Stimulated activated CD4-positive, alpha-beta T cell treated with anti-CD3 and anti-CD28 coated beads, TNF-alpha, amount 100 ng/mL, for 24 hours (primary cell): ENCODE results near the gene TNPO2.
"Not testable (repeated sequence)": the region's sequence is repeated elsewhere in the genome, so short reads cannot be mapped to it uniquely, and the experiment has no call there.

Experiments used
- DNase-seq, 3 experiments: peaks; one replicate each; pipeline ENCODE4 v3.0.0-alpha.2; 2020; ENCODE audit warnings: low read depth in 3 of 3

The TNPO2 gene

DNA sequence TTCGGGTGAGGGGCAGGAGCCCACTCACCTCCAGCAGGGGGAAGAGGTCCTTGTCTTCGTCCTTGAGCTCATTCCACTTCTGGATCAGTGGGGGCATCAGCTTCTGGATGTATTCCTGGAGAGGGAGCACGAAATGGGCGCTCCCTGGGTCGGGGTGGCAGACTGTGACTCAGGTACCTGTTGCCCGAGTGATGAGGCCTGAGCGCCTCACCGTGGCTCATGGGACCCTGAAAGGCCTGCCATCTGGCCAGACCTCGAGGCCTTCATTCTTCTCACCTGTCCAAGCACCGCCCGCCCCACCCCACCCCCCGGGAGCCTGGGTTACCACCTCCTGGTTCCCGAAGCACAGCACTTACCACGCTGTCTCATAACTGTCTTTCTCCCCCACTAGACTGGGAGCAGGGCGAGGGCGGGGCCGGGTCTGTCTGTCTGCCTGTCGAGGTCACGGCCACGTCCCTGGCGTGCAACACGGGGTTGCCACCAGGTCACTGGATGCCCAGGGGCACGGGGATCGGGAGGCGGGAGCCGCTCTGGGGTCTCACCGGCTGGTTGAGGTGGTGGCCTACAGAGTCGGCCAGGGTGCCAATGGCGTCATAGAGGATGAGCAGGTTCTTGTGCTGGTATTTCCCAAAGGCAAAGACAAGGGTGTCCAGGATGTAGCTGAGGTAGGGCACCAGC lies 17.9 kb downstream of the TNPO2 start:
- DNase-seq = no peak

DNA sequence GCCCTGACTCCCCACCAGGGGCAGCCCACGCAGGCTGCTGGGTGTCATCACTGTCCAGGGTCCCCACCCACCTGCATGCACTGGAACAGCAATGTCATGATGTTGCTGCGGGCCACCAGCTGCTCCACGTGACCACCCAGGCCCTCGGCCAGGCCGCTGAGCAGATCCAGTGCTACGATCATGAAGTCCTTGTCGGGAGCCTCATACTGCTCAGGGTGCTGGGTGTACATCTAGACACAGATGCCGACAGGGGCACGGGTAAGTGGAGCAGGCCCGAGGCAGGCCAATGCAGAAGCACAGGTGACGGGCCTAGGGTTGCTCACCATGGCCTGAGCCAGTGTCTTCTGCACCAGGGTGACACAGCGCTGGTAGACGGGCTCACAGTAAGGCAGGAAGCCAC lies 18.6 kb downstream of the TNPO2 start:
- DNase-seq = no peak

DNA sequence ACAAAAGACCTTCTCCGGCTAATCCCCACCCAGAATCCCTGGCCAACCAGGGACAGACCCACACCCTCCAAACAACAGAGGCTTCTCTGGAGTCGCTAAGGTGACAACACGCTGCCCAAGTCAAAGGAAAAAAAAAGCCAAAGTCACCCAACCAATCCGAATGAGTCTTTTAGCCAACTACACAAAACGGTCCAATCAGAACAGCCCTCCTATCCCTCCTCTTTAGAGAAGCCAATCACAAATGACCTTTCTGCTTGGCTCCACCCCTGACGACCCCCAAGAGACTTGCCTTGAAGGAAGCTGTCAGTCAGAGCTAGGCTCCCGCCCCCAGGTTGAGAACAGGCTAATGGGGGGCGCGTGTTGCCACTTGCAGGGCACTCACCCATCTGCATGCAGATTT lies 20.7 kb downstream of the TNPO2 start:
- DNase-seq = no peak

DNA sequence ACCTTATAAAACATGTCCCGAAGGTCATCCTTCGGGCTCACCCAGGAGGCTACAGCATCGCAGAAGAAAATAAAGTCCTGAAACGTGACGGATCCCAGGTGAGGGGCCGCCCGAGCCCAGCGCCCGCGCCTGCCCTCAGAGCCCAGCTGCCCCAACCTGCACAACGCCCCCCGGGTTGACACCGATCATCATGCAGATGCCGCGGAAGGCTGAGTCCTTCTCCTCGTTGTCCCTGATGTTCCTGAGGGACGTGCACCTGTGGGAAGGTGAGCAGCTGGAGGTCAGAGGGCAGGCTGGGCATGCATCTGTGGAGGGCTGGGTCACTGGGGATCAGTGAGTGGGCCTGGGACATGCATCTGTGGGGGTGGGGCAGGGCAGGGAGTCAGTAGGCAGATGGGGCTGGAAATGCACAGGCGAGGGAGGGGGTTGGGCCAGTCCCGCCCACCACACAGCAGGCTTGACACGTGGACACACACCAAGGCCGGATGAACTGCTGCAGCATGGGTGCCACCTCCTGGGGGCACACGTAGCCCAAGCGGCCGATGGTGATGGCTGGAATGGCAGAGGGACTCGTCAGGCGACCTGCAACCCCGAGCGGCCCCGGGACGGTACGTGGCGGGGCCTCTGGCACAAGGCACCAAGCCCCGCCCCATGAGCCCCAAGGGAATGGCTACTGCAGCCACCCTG lies 22.0 kb downstream of the TNPO2 start:
- no peak for DNase-seq

DNA sequence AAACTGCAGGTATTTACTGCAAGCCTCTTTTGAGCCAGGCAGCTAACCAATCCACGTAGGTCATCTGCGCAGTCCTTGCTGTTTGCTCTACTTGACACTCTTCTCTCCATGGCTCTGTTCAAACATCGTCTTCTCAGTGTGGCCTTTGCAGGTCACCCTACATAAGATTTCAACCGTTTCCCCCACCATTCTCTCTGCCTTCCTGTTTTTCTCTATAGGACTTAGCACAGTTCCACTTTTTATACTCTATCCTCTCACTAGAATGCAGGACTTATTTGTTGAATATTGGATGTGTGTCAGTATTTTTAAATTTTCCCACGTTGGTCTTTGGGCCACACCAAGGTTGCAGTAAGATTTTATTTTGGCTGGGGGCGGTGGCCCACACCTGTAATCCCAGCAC lies 25.6 kb downstream of the TNPO2 start:
- DNase-seq = no peak

DNA sequence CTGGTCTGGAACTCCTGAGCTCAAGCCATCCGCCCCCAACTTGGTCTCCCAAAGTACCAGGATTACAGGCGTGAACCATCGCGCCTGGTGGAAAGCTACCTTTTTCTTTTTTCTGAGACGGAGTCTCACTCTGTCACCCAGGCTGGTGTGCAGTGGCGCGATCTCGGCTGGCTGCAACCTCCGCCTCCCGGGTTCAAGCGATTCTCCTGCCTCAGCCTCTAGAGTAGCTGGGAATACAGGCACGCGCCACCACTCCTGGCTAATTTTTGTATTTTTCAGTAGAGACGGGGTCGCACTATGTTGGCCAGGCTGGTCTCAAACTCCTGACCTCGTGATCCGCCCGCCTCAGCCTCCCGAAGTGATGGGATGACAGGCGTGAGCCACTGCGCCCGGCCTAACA lies 26.3 kb downstream of the TNPO2 start:
- DNase-seq = not testable (repeated sequence)

- peak; percentile 95 to 97 (median 97) for DNase-seq
These were observed 27.1 kb downstream of the TNPO2 start, which contains the start of gene FBXW9 for GRCh38 chr19:12696366-12697335. TSS of gene FBXW9 (minus strand) at chr19:12696631. CDS start at chr19:12696581, 50 bp downstream.

- DNase-seq = no peak
These were observed 27.8 kb downstream of the TNPO2 start for GRCh38 chr19:12695997-12696365.

DNA sequence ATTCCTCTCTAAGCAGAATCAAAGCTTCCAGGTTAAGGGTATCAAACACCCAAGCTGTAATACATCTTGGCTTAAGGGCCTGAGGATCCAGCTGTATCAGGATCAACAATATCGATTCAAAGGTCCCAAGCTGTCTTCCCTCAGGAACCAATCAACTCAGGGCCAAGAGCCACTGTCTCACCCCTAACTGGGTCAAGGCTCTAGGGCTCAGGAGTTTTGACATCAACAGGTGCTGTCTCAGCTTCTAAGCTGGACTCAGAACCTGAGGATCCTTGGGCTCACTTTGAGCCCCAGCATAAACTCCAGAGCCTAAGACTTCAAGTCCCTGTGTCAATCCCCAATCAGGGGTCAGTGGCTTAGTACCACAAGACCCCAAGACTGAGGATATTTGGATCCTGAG lies 28.2 kb downstream of the TNPO2 start:
- no peak for DNase-seq

DNA sequence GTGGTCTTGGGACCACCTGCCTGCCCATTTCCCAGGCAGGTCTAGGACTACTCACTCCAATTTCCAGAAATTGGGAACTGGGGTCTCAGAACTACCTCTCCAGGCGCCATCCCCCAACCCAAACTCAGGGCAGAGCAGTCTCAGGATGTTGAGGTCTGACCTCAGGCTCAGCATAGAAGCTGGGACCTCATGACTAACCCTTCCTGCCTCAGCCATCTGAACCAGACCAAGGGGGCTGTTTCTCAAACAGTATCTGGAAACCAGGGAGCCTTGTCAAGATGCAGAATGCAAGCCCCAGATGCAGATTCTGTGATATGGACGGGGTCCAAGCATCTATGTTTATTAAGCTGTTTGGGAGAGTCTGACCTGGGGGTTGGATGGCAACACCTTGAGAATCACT lies 28.6 kb downstream of the TNPO2 start:
- DNase-seq = no peak

DNA sequence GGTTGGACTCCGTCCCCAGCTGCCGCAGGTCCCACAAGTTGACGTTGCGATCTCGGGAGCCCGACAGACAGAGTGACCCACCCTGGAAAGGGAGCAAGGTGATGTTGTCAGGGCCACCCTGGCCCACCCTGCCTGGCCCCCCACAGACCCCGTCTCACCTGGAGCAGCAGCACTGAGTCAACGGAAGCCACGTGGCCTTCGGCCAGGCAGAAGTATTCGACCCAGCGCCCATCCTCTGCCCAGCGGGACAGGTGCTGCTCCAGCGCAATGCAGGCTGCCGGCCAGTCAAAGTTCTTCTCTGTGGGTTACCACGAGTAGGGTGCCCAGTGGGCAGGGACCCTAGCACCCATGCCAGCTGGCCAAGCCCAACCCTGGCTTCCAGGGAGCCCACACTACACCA lies 29.1 kb downstream of the TNPO2 start:
- no peak for DNase-seq

DNA sequence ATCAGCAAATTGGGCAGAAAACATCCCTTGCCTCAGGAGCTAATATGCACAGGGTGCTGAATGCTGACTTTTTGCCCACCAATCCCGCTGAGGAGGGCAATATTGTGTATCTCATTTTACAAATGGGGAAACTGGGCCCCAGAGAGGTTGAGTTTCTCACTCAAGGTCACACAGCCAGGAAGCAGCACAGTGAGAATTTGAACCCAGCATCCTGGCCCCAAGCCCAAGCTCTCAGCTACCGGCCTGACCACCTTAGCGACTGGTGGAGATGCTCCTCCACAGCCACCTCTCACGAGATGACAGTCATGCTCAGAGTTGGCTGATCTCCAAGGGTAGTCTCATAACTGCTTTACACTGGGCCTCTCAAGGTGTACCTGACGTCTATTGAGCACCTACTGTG lies 30.8 kb downstream of the TNPO2 start:
- DNase-seq = no peak

GRCh38 chr19:12689581-12690216 lies 34.0 kb downstream of the TNPO2 start:
- DNase-seq = no peak

DNA sequence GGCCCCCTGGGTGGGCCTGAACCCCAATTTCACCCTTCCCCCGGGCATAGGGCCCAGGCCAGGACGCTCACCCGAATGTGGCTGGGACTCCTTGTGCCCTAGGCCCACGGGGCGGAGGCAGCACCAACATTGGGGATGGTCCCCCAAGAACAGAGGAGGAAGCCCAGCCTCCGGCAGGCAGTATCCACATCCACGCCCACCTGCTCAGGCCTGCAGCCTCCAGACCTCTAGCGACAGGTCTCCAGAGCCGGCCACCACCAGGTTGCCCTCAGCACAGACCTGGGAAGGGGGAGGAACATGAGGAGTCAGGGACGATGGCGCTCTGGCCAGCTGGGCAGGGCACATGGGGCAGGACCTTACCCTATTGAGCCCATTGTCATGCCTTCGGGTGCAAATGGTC lies 34.7 kb downstream of the TNPO2 start:
- no peak for DNase-seq

GRCh38 chr19:12687496-12688196 lies 36.1 kb downstream of the TNPO2 start, which contains the start of gene GNG14:
TSS of gene GNG14 (plus strand) at chr19:12687998. CDS start at chr19:12688049, 51 bp downstream.
- DNase-seq = no peak

- no peak for DNase-seq
These were observed 37.9 kb downstream of the TNPO2 start for GRCh38 chr19:12685831-12686230.

DNA sequence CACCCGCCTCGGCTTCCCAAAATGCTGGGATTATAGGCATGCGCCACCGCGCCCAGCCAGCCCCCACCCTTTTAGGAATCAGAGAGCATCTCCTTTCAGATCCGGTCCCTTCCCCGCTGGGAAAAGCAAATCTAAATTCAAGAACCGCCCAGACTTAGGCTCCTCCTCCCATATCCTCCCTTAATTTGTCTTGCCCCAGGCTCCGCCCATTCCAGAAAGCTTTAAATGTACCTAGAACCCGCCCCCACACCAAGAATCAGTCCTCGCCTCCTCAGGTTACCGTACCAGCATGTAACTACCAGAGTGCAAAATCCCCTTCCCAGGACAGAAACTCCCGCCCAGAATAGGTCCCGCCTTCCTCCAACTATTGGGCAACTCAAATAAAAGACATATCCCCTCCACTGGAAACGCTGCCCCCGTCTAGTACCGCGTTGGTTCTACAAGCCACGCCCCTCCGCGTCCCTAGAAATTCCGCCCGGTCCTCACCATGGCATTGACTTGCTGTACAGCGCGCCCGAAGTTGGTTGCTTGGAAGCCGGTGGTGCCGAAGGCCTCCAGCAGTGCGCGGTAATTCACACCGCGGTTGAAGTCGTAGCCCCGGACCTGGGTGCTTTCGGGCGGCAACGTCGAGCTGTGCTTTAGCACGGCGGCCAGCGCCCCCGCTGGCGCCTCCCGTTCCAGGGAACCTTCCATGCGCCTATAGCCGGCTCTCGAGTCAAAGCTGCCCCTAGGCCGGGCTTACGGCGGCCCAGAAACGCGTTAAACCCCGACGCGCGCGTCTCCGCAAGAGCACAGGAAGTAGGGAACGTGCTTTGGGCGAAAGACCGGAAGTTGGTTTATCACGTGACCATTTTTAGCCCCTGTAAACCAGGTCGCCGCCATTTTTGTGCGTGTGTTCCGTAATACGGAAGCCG lies 42.4 kb downstream of the TNPO2 start, which contains the start of gene DHPS:
TSS of gene DHPS (minus strand) at position 807 of the 914 bp plus-strand sequence. CDS start at position 693, 114 bp downstream.
- DNase-seq = peak; percentile 82 to 87 (median 86)

DNA sequence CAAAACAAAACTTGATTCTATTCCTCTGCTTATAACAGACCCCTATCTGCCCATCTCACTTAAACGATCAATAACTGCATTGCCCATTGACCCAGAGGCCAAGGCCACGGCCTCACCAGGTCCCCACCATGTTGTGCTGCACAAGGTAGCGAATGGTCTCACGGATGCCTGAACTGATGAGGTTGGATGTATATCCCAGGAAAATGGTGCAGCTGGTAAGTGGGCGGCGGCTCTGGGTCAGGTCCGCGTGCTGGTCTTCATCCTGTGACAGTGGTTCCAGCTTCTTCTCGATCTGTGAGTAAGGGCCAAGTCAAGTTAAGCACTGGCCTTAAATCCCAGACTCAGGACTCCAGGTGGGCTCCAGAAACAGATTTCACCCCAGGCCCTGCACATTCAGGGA lies 43.7 kb downstream of the TNPO2 start:
- DNase-seq = no peak

DNA sequence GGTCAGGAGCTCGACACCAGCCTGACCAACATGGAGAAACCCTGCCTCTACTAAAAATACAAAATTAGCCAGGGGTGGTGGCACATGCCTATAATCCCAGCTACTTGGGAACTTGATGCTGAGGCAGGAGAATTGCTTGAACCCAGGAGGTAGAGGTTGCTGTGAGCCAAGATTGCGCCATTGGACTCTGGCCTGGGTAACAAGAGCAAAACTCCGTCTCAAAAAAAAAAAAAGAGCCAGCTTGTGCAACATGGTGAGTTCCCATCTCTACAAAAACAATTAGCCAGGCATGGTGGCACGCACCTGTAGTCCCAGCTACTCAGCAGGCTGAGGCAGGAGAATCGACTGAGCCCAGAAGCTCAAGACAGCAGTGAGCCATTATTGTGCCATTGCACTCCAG lies 45.7 kb downstream of the TNPO2 start:
- DNase-seq = not testable (repeated sequence)

GRCh38 chr19:12676928-12677327 lies 46.8 kb downstream of the TNPO2 start:
- no peak for DNase-seq
